HFFc6 (cell line): Measurements from ENCODE around the gene FAM168B. TPM values are rescaled to one million over a fixed set of nuclear protein-coding genes. Genes with fewer than 3 reads are reported as not detected.

ENCODE experiments used
- DNase-seq: peaks from one replicate; pipeline ENCODE4 v3.0.0-alpha.2; 2018
- H3K27ac Mint-ChIP-seq: 2 replicates; pipeline ENCODE4 v1.8.0; 2020; ENCODE audit warnings: mild to moderate bottlenecking, mixed read lengths
- H3K27me3 Mint-ChIP-seq: 2 replicates; pipeline ENCODE4 v1.8.0; 2021; ENCODE audit warnings: mild to moderate bottlenecking, moderate library complexity, mixed read lengths; ENCODE audit not compliant: insufficient read depth
- H3K36me3 Mint-ChIP-seq: 2 replicates; pipeline ENCODE4 v1.8.0; 2021; ENCODE audit warnings: low read depth, mixed read lengths
- H3K4me1 Mint-ChIP-seq: 2 replicates; pipeline ENCODE4 v1.8.0; 2020; ENCODE audit warnings: low read depth, mixed read lengths
- H3K4me3 Mint-ChIP-seq: 2 replicates; pipeline ENCODE4 v1.8.0; 2020; ENCODE audit warnings: mild to moderate bottlenecking, moderate library complexity, mixed read lengths
- H3K9me3 Mint-ChIP-seq: 2 replicates; pipeline ENCODE4 v1.8.0; 2020; ENCODE audit warnings: mild to moderate bottlenecking, mixed read lengths
- total RNA-seq, 6 experiments: library from RNA; stranded (reverse); fragmentation: NEBNext Ultra II Directional; extraction: Animal tissue kit (Norgen Biotek cat#: 25700); gene quantifications; 2 replicates in 1 of 6; 3 replicates in 5 of 6; pipeline ENCODE4 v1.2.3, GENCODE V29; 2021
- TF ChIP-seq, protein P1 (sequence below): fragments of 200-600 bp; sonication (generic); IDR thresholded peaks from 2 replicates; pipeline ENCODE4 v1.5.0; 2021; ENCODE audit warnings: antibody characterized with exemption, mild to moderate bottlenecking

FAM168B gene
- total RNA-seq, 6 experiments from 2014 or later: 87.2 to 103 (median 95.3) TPM

DNA sequence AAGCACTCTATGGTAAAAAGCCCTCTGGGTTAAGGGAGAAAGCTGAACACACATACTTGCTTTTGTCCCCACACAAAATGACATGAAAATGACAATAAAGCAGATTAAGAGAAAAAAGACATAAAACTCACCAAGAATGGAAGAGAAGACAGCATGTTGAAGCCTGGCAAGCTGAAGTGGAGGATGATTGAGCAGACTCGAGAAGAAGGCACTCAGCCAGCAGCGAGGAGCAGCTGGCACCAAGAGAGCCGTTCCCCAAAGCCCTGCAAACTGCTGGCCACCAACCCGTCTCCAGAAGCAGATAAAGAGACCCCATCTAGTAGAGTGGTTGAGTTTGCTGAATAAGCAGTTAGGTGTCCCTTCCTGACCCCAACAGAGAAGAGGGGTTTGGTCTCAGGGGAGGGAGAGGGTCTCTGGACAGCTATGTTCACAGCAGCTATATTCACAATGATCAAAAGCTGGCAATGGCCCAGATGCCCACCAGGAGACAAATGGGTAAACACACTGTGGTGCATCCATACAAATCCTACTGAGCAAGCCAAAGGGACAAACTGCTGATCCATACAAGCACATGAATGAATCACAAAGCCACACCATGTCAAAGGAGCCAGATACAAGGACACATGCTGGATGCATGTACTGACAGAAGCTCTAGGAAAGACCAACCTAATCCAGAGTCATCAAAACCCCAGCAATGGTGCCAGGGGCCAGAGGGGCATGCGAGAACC is 36.9 kb downstream of the FAM168B start:
- H3K9me3 Mint-ChIP-seq: no peaks in the 10 kb centered on the region
- H3K4me1 Mint-ChIP-seq: peaks cover 43% of the 10 kb centered on the region
- H3K27ac Mint-ChIP-seq: peak overlapping the region; percentile 92
- peak overlapping the region; percentile 74 for H3K4me3 Mint-ChIP-seq
- H3K27me3 Mint-ChIP-seq: peaks cover 3% of the 10 kb centered on the region; the same call in 1 of the 2 replicates
- H3K36me3 Mint-ChIP-seq: peaks cover 60% of the 10 kb centered on the region
- TF ChIP-seq, protein P1, sequence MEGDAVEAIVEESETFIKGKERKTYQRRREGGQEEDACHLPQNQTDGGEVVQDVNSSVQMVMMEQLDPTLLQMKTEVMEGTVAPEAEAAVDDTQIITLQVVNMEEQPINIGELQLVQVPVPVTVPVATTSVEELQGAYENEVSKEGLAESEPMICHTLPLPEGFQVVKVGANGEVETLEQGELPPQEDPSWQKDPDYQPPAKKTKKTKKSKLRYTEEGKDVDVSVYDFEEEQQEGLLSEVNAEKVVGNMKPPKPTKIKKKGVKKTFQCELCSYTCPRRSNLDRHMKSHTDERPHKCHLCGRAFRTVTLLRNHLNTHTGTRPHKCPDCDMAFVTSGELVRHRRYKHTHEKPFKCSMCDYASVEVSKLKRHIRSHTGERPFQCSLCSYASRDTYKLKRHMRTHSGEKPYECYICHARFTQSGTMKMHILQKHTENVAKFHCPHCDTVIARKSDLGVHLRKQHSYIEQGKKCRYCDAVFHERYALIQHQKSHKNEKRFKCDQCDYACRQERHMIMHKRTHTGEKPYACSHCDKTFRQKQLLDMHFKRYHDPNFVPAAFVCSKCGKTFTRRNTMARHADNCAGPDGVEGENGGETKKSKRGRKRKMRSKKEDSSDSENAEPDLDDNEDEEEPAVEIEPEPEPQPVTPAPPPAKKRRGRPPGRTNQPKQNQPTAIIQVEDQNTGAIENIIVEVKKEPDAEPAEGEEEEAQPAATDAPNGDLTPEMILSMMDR: no peak
- DNase-seq: no peak

DNA sequence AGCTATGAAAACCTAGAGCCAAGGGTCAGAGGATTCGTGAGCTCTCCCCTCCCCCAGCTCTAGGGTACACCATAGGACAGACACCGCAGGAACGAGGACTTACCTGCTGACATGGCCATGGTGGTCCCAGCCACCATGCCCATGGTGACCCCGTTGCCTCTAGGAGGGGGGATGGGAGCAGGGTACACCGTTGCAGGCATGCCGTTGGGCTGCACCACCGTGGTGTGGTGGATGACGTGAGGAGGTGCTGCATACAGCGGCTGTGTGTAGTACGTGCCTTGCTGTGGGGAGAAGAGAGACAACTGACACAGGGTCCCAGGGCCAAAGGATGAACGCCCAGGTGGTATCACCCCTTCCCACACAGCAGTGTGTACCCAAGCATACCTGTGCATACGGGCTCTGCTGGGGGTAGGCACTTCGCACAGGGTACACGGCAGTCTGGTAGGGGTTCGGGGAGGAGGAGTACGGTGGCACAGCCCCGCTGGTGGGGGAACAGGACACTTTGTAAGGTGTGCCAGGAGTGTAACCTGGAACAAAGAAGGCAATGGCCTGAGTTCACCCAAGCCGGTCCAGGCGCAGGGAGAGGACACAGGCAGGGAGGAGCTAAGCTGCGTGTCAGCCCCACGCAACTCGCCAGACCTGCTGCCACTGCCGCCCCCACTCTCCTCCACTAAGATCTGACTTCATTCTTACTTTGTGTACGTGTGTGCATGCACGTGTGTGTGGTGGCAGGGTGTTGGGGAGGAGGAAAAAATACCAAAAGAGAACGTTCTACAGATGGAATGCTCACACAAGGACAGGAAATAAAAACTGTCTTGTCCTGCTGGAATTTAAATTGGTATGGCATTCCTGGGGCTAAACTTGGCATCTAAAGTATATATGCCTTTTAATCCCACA is 37.8 kb downstream of the FAM168B start:
- Mint-ChIP-seq H3K9me3 (no peaks in the 10 kb centered on the region), H3K4me3 (peak overlapping the region; percentile 74), H3K36me3 (peaks cover 57% of the 10 kb centered on the region), H3K4me1 (peaks cover 38% of the 10 kb centered on the region), H3K27ac (peak overlapping the region; percentile 92), H3K27me3 (peaks cover 3% of the 10 kb centered on the region; the same call in 1 of the 2 replicates)
- TF ChIP-seq, protein P1: no peak
- peak; percentile 81 for DNase-seq

DNA sequence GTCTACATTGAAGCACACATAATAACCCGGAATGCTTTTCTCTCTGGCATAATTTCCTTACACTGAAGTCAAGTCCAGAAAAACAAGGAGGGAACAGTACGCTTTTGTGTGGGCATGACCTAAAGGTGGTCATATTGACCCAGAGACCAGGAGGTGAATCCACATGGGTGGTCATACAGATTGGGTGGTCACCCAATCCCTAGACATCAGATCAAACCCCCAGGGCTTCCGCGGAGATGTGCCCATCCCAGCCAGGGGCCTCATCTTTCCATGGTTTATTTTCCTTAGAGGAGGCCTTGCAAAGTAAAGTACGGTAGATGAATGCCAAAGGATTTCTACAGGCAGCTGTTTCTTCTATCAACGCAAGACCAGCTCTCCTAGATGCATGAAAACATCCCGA is 38.8 kb downstream of the FAM168B start:
- Mint-ChIP-seq H3K4me3 (no peak overlapping the region), H3K4me1 (peaks cover 33% of the 10 kb centered on the region), H3K36me3 (peaks cover 61% of the 10 kb centered on the region), H3K27me3 (peaks cover 3% of the 10 kb centered on the region; the same call in 1 of the 2 replicates), H3K27ac (peak overlapping the region; percentile 69), H3K9me3 (no peaks in the 10 kb centered on the region)
- no peak for DNase-seq
- TF ChIP-seq, protein P1: no peak

DNA sequence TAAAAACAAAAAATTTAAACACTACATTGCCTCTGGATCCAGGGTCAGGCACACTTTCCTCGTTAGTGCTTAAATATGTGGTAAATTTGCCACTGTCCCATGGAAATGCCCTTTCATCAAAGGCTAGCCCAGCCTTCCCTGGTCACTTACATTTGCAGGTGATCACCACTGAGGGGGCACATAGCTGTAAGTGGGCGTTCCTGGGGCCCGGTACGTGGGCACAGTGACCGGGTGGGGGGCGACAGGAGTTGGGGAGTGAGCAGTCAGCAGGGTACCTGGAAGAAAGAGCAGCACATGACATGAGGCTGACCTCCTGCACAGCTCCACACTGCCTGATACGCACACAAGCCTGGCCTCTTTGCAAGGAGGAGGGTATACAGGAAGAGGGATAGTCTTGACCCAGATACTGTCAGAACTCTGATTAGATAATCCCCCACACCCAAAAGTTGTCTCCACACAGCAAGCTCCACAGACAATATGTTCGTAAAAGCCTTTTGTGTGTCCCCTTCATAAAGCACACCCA is 40.5 kb downstream of the FAM168B start:
- TF ChIP-seq, protein P1: no peak
- Mint-ChIP-seq H3K27me3 (peaks cover 2% of the 10 kb centered on the region; the same call in 1 of the 2 replicates), H3K36me3 (peaks cover 56% of the 10 kb centered on the region), H3K9me3 (no peaks in the 10 kb centered on the region), H3K27ac (no peak overlapping the region), H3K4me1 (peaks cover 26% of the 10 kb centered on the region), H3K4me3 (no peak overlapping the region)
- no peak for DNase-seq

DNA sequence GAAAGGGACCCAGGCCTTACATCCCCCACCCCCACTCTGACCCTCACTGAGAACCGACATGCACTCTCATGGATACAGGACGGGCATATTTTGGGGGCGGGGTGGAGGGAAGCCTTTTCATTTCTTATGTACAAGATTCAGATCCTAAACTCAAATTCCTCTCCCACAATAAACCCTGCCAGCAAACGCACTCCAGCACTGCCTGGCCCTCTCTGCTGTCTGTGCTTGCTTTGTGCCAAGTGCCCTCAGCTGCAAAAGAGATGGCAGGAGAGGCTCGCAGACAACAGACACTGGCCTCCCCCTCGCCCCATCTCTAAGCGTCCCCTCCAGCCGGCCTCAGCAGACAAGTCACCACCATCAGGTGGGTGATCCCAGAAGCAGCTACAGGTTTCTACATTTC is 42.4 kb downstream of the FAM168B start:
- Mint-ChIP-seq H3K27me3 (peaks cover 2% of the 10 kb centered on the region; the same call in 1 of the 2 replicates), H3K27ac (no peak overlapping the region), H3K9me3 (no peaks in the 10 kb centered on the region), H3K4me3 (no peak overlapping the region), H3K36me3 (peaks cover 46% of the 10 kb centered on the region), H3K4me1 (peaks cover 10% of the 10 kb centered on the region)
- DNase-seq: no peak
- TF ChIP-seq, protein P1: no peak
